Mesenchymal stem cell (in vitro differentiated cells and primary cell): ENCODE results near the gene NME7.
"Not testable (repeated sequence)": the region's sequence is repeated elsewhere in the genome, so short reads cannot be mapped to it uniquely, and the experiment has no call there.

Experiments used
- DNase-seq: peaks from one replicate; pipeline ENCODE4 v3.0.0-alpha.2; 2013
- H2AFZ ChIP-seq: one replicate; pipeline ENCODE4 v1.6.1; 2013; ENCODE audit warnings: low read depth, mild to moderate bottlenecking, control low read depth, inconsistent platforms, low read length, moderate library complexity
- H2AK5ac ChIP-seq: 2 replicates; pipeline ENCODE4 v1.6.1; 2013; ENCODE audit warnings: low read length, moderate library complexity, mild to moderate bottlenecking, inconsistent platforms; ENCODE audit not compliant: severe bottlenecking
- H2BK120ac ChIP-seq: one replicate; pipeline ENCODE4 v1.6.1; 2013; ENCODE audit warnings: low read depth, mild to moderate bottlenecking, inconsistent platforms, low read length, moderate library complexity
- H2BK12ac ChIP-seq, 2 experiments: one replicate each; pipeline ENCODE4 v1.6.1; 2013; ENCODE audit warnings: inconsistent platforms in 2 of 2, low read length in 2 of 2, mild to moderate bottlenecking in 2 of 2, moderate library complexity in 2 of 2, control low read depth in 1 of 2
- H2BK15ac ChIP-seq: one replicate; pipeline ENCODE4 v1.6.1; 2013; ENCODE audit warnings: mild to moderate bottlenecking, low read depth, inconsistent platforms; ENCODE audit not compliant: poor library complexity, severe bottlenecking
- H2BK5ac ChIP-seq: 2 replicates; pipeline ENCODE4 v1.6.1; 2013; ENCODE audit warnings: low read depth, mild to moderate bottlenecking, low read length, control low read depth, inconsistent platforms; ENCODE audit not compliant: poor library complexity, severe bottlenecking
- H3K14ac ChIP-seq, 2 experiments: one replicate each; pipeline ENCODE4 v1.6.1; 2013; ENCODE audit warnings: inconsistent platforms in 2 of 2, low read length in 2 of 2, control low read depth in 1 of 2, mild to moderate bottlenecking in 1 of 2, moderate library complexity in 1 of 2
- H3K18ac ChIP-seq, 2 experiments: one replicate each; pipeline ENCODE4 v1.6.1; 2013; ENCODE audit warnings: inconsistent platforms in 2 of 2, low read length in 2 of 2, control low read depth in 1 of 2, low read depth in 1 of 2, mild to moderate bottlenecking in 1 of 2
- H3K23ac ChIP-seq, 2 experiments: one replicate each; pipeline ENCODE4 v1.6.1; 2013; ENCODE audit warnings: inconsistent platforms in 2 of 2, low read length in 2 of 2, mild to moderate bottlenecking in 2 of 2, moderate library complexity in 2 of 2, control low read depth in 1 of 2
- H3K27ac ChIP-seq: 2 replicates; pipeline ENCODE4 v1.5.1; 2013; ENCODE audit warnings: mild to moderate bottlenecking, moderate library complexity, low read length, control low read depth, inconsistent platforms; ENCODE audit not compliant: poor library complexity, severe bottlenecking
- H3K27me3 ChIP-seq, 2 experiments: 2 replicates each; pipeline versions ENCODE4 v1.6.1 to v1.7.0; 2013; ENCODE audit warnings: low read length in 2 of 2, mild to moderate bottlenecking in 2 of 2, moderate library complexity in 2 of 2, control low read depth in 1 of 2, inconsistent platforms in 1 of 2; ENCODE audit not compliant: control insufficient read depth in 1 of 2, insufficient read depth in 1 of 2
- H3K36me3 ChIP-seq, 2 experiments: 2 replicates each; pipeline versions ENCODE4 v1.6.1 to v1.7.0; 2013; ENCODE audit warnings: low read length in 2 of 2, control low read depth in 1 of 2, inconsistent platforms in 1 of 2, low read depth in 1 of 2, mild to moderate bottlenecking in 1 of 2; ENCODE audit not compliant: insufficient read depth in 2 of 2, control insufficient read depth in 1 of 2
- H3K4ac ChIP-seq, 2 experiments: one replicate each; pipeline ENCODE4 v1.6.1; 2013; ENCODE audit warnings: inconsistent platforms in 2 of 2, low read length in 2 of 2, mild to moderate bottlenecking in 2 of 2, moderate library complexity in 2 of 2, control low read depth in 1 of 2, low read depth in 1 of 2
- H3K4me1 ChIP-seq: 2 replicates; pipeline ENCODE4 v1.6.1; 2013; ENCODE audit warnings: low read depth, low read length, control low read depth; ENCODE audit not compliant: control insufficient read depth, insufficient read depth
- H3K4me2 ChIP-seq: 2 replicates; pipeline ENCODE4 v1.6.1; 2013; ENCODE audit warnings: low read length, mild to moderate bottlenecking, inconsistent platforms; ENCODE audit not compliant: poor library complexity, severe bottlenecking
- H3K4me3 ChIP-seq, 2 experiments: 2 replicates each; pipeline versions ENCODE4 v1.5.1 to v1.7.0; 2013; ENCODE audit warnings: low read length in 2 of 2, mild to moderate bottlenecking in 2 of 2, control low read depth in 1 of 2, low read depth in 1 of 2; ENCODE audit not compliant: insufficient read depth in 1 of 2
- H3K79me1 ChIP-seq: replicated peaks from 2 replicates; pipeline ENCODE4 v1.6.1; 2013; ENCODE audit warnings: mild to moderate bottlenecking, control low read depth, low read length, inconsistent platforms; ENCODE audit not compliant: poor library complexity, severe bottlenecking
- H3K9ac ChIP-seq: 2 replicates; pipeline ENCODE4 v1.7.0; 2013; ENCODE audit warnings: mild to moderate bottlenecking, low read length, moderate library complexity
- H3K9me3 ChIP-seq: 2 replicates; pipeline ENCODE4 v1.7.0; 2013; ENCODE audit warnings: mild to moderate bottlenecking, low read length; ENCODE audit not compliant: control insufficient read depth
- H4K8ac ChIP-seq: one replicate; pipeline ENCODE4 v1.6.1; 2013; ENCODE audit warnings: inconsistent platforms, mild to moderate bottlenecking, low read length, moderate library complexity
- H4K91ac ChIP-seq: one replicate; pipeline ENCODE4 v1.6.1; 2013; ENCODE audit warnings: mild to moderate bottlenecking, low read length, inconsistent platforms
- WGBS: methylation state at CpG from one replicate; pipeline ENCODE4 v1.1.7; 2013; ENCODE audit warnings: mixed read lengths; 5-methylcytosine and 5-hydroxymethylcytosine counted together

NME7 gene

GRCh38 chr1:169180174-169180573 lies 187.4 kb downstream of the NME7 start:
- Histone ChIP-seq H3K14ac (no peak overlapping the region), H3K27me3 (no peaks in the 10 kb centered on the region), H3K4me3 (no peak overlapping the region), H2AFZ (no peak overlapping the region), H2BK120ac (no peak overlapping the region), H2BK12ac (no peak overlapping the region), H3K23ac (no peak overlapping the region), H4K8ac (no peak overlapping the region), H2BK15ac (no peak overlapping the region), H3K4me1 (no peaks in the 10 kb centered on the region), H3K9ac (no peak overlapping the region), H4K91ac (no peak overlapping the region), H3K4ac (no peak overlapping the region), H3K27ac (no peak overlapping the region), H3K9me3 (no peaks in the 10 kb centered on the region), H3K79me1 (peaks cover 2% of the 10 kb centered on the region), H2BK5ac (no peak overlapping the region), H3K36me3 (no peaks in the 10 kb centered on the region), H3K4me2 (no peak overlapping the region), H2AK5ac (no peak overlapping the region), H3K18ac (no peak overlapping the region)
- DNase-seq = no peak
- WGBS = 83% methylated on average over 3 of the region's 3 CpGs

- H4K91ac ChIP-seq, H2BK15ac ChIP-seq, H2BK5ac ChIP-seq, H3K4ac ChIP-seq, H4K8ac ChIP-seq, H3K79me1 ChIP-seq, H2AFZ ChIP-seq, H3K9me3 ChIP-seq, H3K27ac ChIP-seq, H2BK12ac ChIP-seq, H3K4me1 ChIP-seq, H3K23ac ChIP-seq, H3K14ac ChIP-seq, H2AK5ac ChIP-seq, H3K36me3 ChIP-seq, H3K4me3 ChIP-seq, DNase-seq, H3K9ac ChIP-seq, H3K27me3 ChIP-seq, H3K18ac ChIP-seq, H2BK120ac ChIP-seq, H3K4me2 ChIP-seq: not testable (repeated sequence)
- WGBS = 98% methylated on average over 2 of the region's 3 CpGs
Measured at GRCh38 chr1:169179431-169179830, 188.2 kb downstream of the NME7 start.

DNA sequence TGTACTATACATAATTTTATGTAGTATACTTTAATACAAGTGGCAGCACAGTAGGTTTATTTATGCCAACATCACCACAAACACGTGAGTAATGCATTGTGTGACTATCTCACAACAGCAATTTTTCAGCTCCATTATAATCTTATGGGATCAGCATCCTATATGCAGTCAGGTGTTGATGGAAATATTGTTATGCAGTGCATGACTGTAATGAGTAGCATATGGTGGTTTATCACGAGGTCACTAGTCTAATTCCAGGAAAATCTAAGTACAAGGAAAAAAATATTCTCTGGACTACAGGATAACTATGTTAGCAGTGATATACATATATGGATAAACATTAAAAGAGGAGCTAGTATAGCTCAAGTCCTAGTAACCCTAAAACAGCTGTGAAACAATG lies 192.1 kb downstream of the NME7 start:
- no peak overlapping the region for H4K8ac ChIP-seq
- no peak for DNase-seq
- WGBS = 67% methylated on average over 1 of the region's 2 CpGs
- H3K36me3 ChIP-seq = no peaks in the 10 kb centered on the region
- H3K9me3 ChIP-seq = no peaks in the 10 kb centered on the region
- no peaks in the 10 kb centered on the region for H3K27me3 ChIP-seq
- no peak overlapping the region for H4K91ac ChIP-seq
- H3K4me3 ChIP-seq = no peak overlapping the region
- no peak overlapping the region for H3K27ac ChIP-seq
- H3K4me2 ChIP-seq = no peak overlapping the region
- H2BK120ac ChIP-seq = no peak overlapping the region
- H3K18ac ChIP-seq = no peak overlapping the region
- no peaks in the 10 kb centered on the region for H3K4me1 ChIP-seq
- no peak overlapping the region for H2AFZ ChIP-seq
- H3K79me1 ChIP-seq = peaks cover 5% of the 10 kb centered on the region
- H2BK5ac ChIP-seq = no peak overlapping the region
- H3K4ac ChIP-seq = no peak overlapping the region
- H3K23ac ChIP-seq = no peak overlapping the region
- no peak overlapping the region for H2BK12ac ChIP-seq
- H2BK15ac ChIP-seq = no peak overlapping the region
- no peak overlapping the region for H3K9ac ChIP-seq
- H3K14ac ChIP-seq = no peak overlapping the region
- no peak overlapping the region for H2AK5ac ChIP-seq

GRCh38 chr1:169163059-169163458 lies 204.5 kb downstream of the NME7 start:
- H3K4me1 ChIP-seq = no peaks in the 10 kb centered on the region
- H3K9me3 ChIP-seq = no peaks in the 10 kb centered on the region
- H2BK12ac ChIP-seq = no peak overlapping the region
- no peak overlapping the region for H2BK15ac ChIP-seq
- H3K23ac ChIP-seq = no peak overlapping the region
- no peak overlapping the region for H2BK120ac ChIP-seq
- H4K8ac ChIP-seq = no peak overlapping the region
- H3K79me1 ChIP-seq = no peaks in the 10 kb centered on the region
- no peak overlapping the region for H3K14ac ChIP-seq
- DNase-seq = no peak
- no peak overlapping the region for H3K4me3 ChIP-seq
- H3K27me3 ChIP-seq = no peaks in the 10 kb centered on the region
- H2BK5ac ChIP-seq = no peak overlapping the region
- H2AFZ ChIP-seq = no peak overlapping the region
- H2AK5ac ChIP-seq = no peak overlapping the region
- peaks cover 0 to 3% of the 10 kb centered on the region in 2 experiments for H3K36me3 ChIP-seq
- H3K4me2 ChIP-seq = no peak overlapping the region
- no peak overlapping the region for H3K4ac ChIP-seq
- H3K27ac ChIP-seq = no peak overlapping the region
- 100% methylated on average over 2 of the region's 5 CpGs for WGBS
- H3K18ac ChIP-seq = no peak overlapping the region
- no peak overlapping the region for H3K9ac ChIP-seq
- H4K91ac ChIP-seq = no peak overlapping the region
